Measurements from ENCODE around the gene DEAF1. TPM values are rescaled to one million over a fixed set of nuclear protein-coding genes. Genes with fewer than 3 reads are reported as not detected.

DEAF1 gene
- total and polyA plus RNA-seq, 2 experiments from 2014 or later, result 42.6 to 47.8 TPM

DNA sequence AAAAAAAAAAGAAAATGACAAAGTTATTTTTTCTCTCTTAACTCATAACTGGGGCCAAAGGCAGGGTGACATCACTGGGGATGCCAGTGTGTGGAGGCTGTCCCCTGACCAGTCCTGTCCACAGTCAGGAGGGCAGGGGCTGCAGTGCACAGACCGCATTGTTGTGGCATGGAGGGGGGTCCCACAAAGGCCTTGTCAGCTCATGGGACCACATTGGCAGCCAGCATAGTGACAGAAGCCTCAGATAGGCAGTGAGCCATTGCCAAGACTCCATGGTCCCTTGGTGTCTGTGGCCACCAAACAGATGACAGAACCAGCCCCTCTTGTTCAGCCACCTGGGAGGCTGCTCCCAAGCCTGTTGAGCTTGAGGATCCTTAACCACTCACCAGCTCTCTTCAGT, 4.7 kb upstream of the DEAF1 start:
- Histone ChIP-seq H3K4me3 (no peak overlapping the region), H3K4me1 (ENCODE audit: insufficient read depth) (peaks cover 13% of the 10 kb centered on the region), H3K79me2 (replicated peaks; ENCODE audit: insufficient read depth) (0 out of 2 replicates have a peak, but pooled peaks cover 8% of the 10 kb centered on the region), H3F3A (replicated peaks; ENCODE audit: low read depth) (peaks cover 31% of the 10 kb centered on the region), H3K27ac (ENCODE audit: low read depth) (0 out of 2 replicates have a peak overlapping the region, but pooled peaks have one; percentile 19), H3K4me2 (no peak overlapping the region), H3K27me3 (ENCODE audit: insufficient read depth) (no peaks in the 10 kb centered on the region), H3K36me3 (ENCODE audit: insufficient read depth) (no peaks in the 10 kb centered on the region), H2AFZ (no peak overlapping the region), H4K20me1 (replicated peaks; ENCODE audit: insufficient read depth) (peaks cover 5% of the 10 kb centered on the region), H3K9me2 (ENCODE audit: insufficient read depth) (no peaks in the 10 kb centered on the region)
- no peak for ATAC-seq
- H3K4me1 Mint-ChIP-seq, result peaks cover 15% of the 10 kb centered on the region
- no peaks in the 10 kb centered on the region; the same call in 2 of the 3 replicates for H3K36me3 Mint-ChIP-seq (ENCODE audit: low read depth)
- no peak overlapping the region for H3K27ac Mint-ChIP-seq
- H3K27me3 Mint-ChIP-seq (ENCODE audit: insufficient read depth, low read depth, poor library complexity), result peaks cover 7% of the 10 kb centered on the region
- no peak for DNase-seq (ENCODE audit: low spot score)
- no peak for TF ChIP-seq ZNF462 (CRISPR knock-in tag; IDR thresholded peaks at IDR 0.05)
- no peak for TF ChIP-seq REST (IDR thresholded peaks at IDR 0.05; ENCODE audit: unreplicated experiment)
- no peak for TF ChIP-seq JUNB (IDR thresholded peaks at IDR 0.05; ENCODE audit: unreplicated experiment)
- H3K9me3 Mint-ChIP-seq, result no peaks in the 10 kb centered on the region
- no peak overlapping the region for H3K4me3 Mint-ChIP-seq

Measured in GM23338 (cell line).